OCI-LY1 (cell line): ENCODE results near the gene ATP6V0A1.

Source experiments
- H2AFZ ChIP-seq: fragments of 200-600 bp; sonication (generic), shearing (Covaris generic); 2 replicates; pipeline ENCODE4 v1.6.0; 2014; ENCODE audit warnings: antibody characterized with exemption, mild to moderate bottlenecking, low read length
- H3F3A ChIP-seq: fragments of 200-600 bp; sonication (generic), shearing (Covaris generic); 2 replicates; pipeline ENCODE4 v1.6.0; 2014; ENCODE audit warnings: mild to moderate bottlenecking, antibody characterized with exemption, low read length, moderate library complexity; ENCODE audit not compliant: insufficient read depth
- H3K27ac ChIP-seq: fragments of 200-600 bp; sonication (generic); 2 replicates; pipeline ENCODE4 v1.5.1; 2014; ENCODE audit warnings: low read length, mixed run types, mild to moderate bottlenecking, low read depth; ENCODE audit not compliant: poor library complexity, severe bottlenecking
- H3K27me3 ChIP-seq: fragments of 200-600 bp; sonication (generic); 2 replicates; pipeline ENCODE4 v1.6.0; 2014; ENCODE audit warnings: antibody characterized with exemption, mild to moderate bottlenecking, low read length, moderate library complexity; ENCODE audit not compliant: insufficient read depth
- H3K36me3 ChIP-seq: fragments of 200-600 bp; sonication (generic); 2 replicates; pipeline ENCODE4 v1.6.1; 2014; ENCODE audit warnings: mild to moderate bottlenecking, antibody characterized with exemption, low read length, moderate library complexity, mixed read lengths; ENCODE audit not compliant: insufficient read depth
- H3K4me1 ChIP-seq: fragments of 200-600 bp; sonication (generic); 2 replicates; pipeline ENCODE4 v1.5.1; 2014; ENCODE audit warnings: mild to moderate bottlenecking, low read length, moderate library complexity; ENCODE audit not compliant: insufficient read depth, severe bottlenecking
- H3K4me2 ChIP-seq: fragments of 200-600 bp; sonication (generic), shearing (Covaris generic); 2 replicates; pipeline ENCODE4 v1.6.1; 2014; ENCODE audit warnings: low read length
- H3K4me3 ChIP-seq: fragments of 200-600 bp; sonication (generic); 2 replicates; pipeline ENCODE4 v1.5.1; 2014; ENCODE audit warnings: low read length, low read depth, mild to moderate bottlenecking, mixed read lengths; ENCODE audit not compliant: poor library complexity, severe bottlenecking
- H3K79me2 ChIP-seq: fragments of 200-600 bp; shearing (Covaris generic); 2 replicates; pipeline ENCODE4 v1.6.1; 2016; ENCODE audit warnings: mixed run types, low read length, mixed read lengths; ENCODE audit not compliant: insufficient read depth
- H3K9ac ChIP-seq: fragments of 200-600 bp; sonication (generic), shearing (Covaris generic); 2 replicates; pipeline ENCODE4 v1.6.1; 2014; ENCODE audit warnings: mild to moderate bottlenecking, low read length, mixed read lengths
- H3K9me2 ChIP-seq: fragments of 200-600 bp; sonication (generic), shearing (Covaris generic); 2 replicates; pipeline ENCODE4 v1.6.1; 2014; ENCODE audit warnings: low read depth, mild to moderate bottlenecking, low read length, mixed read lengths
- H3K9me3 ChIP-seq: fragments of 200-600 bp; shearing (Covaris generic); 2 replicates; pipeline ENCODE4 v1.6.1; 2014; ENCODE audit warnings: low read length, mixed read lengths
- H4K20me1 ChIP-seq: fragments of 200-600 bp; sonication (generic), shearing (Covaris generic); 2 replicates; pipeline ENCODE4 v1.6.0; 2016; ENCODE audit warnings: mild to moderate bottlenecking, low read length; ENCODE audit not compliant: insufficient read depth
- EZH2 ChIP-seq: fragments of 200-600 bp; sonication (generic), shearing (Covaris generic); IDR thresholded peaks from 2 replicates; pipeline ENCODE4 v1.8.0; 2017; ENCODE audit warnings: borderline replicate concordance, mixed run types, mild to moderate bottlenecking, antibody characterized with exemption, low read length, moderate library complexity, mixed read lengths
- TF ChIP-seq, protein P1 (sequence below): fragments of 200-600 bp; sonication (generic), shearing (Covaris generic); IDR thresholded peaks from 2 replicates; pipeline ENCODE4 v1.5.1; 2017; ENCODE audit warnings: mild to moderate bottlenecking, antibody characterized with exemption, low read length, moderate library complexity, mixed read lengths

The ATP6V0A1 gene

DNA sequence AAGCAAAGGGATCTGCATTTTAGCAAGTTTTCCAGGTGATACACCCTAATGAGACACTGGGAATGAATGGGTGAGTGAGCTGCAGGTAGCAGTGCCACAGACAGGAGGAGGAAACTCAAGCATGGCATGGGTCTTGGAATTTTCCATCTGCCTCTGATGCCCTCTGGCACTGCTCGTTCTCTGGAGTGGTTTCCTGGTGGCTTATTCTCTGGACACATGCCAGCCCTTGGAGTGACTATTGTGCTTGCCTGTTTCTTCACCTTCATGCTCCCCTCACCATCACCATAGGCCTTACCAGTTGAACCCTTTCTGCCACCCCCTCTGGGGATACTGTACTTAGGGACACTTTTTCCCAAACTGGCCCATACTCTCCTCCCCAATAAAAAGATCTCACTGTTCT lies 104.9 kb downstream of the ATP6V0A1 start:
- Histone ChIP-seq H3K4me3 (peak overlapping the region; percentile 96), H3K79me2 (no peaks in the 10 kb centered on the region), H3F3A (no peaks in the 10 kb centered on the region; the same call in 1 of the 2 replicates), H3K36me3 (peaks cover 31% of the 10 kb centered on the region), H3K9ac (peak overlapping the region; percentile 93; the same call in 1 of the 2 replicates), H3K4me2 (peak overlapping the region; percentile 87), H3K27me3 (no peaks in the 10 kb centered on the region), H3K4me1 (peaks cover 46% of the 10 kb centered on the region), H3K9me2 (no peaks in the 10 kb centered on the region), H2AFZ (no peak overlapping the region), H3K27ac (no peak overlapping the region), H3K9me3 (no peaks in the 10 kb centered on the region), H4K20me1 (no peaks in the 10 kb centered on the region)
- TF ChIP-seq EZH2 = no peak
- TF ChIP-seq, protein P1, sequence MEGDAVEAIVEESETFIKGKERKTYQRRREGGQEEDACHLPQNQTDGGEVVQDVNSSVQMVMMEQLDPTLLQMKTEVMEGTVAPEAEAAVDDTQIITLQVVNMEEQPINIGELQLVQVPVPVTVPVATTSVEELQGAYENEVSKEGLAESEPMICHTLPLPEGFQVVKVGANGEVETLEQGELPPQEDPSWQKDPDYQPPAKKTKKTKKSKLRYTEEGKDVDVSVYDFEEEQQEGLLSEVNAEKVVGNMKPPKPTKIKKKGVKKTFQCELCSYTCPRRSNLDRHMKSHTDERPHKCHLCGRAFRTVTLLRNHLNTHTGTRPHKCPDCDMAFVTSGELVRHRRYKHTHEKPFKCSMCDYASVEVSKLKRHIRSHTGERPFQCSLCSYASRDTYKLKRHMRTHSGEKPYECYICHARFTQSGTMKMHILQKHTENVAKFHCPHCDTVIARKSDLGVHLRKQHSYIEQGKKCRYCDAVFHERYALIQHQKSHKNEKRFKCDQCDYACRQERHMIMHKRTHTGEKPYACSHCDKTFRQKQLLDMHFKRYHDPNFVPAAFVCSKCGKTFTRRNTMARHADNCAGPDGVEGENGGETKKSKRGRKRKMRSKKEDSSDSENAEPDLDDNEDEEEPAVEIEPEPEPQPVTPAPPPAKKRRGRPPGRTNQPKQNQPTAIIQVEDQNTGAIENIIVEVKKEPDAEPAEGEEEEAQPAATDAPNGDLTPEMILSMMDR = no peak

DNA sequence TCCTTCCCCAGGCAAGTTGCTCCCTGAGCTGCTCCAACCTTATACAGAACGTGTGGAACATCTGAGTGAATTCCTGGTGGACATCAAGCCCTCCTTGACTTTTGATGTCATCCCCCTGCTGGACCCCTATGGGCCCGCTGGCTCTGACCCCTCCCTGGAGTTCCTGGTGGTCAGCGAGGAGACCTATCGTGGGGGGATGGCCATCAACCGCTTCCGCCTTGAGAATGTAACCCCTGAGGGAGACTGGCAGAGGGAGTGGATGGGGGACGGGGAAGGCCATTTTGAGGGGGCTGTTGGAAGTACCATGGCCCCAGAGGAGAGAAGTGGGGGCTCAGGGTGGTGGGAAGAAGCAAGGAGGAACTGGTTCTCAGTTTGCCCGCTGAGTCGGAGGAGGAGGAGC lies 105.3 kb downstream of the ATP6V0A1 start:
- no peaks in the 10 kb centered on the region for H3K9me2 ChIP-seq
- no peak for TF ChIP-seq EZH2
- TF ChIP-seq, protein P1 = no peak
- no peak overlapping the region for H3K4me3 ChIP-seq
- no peak overlapping the region for H3K27ac ChIP-seq
- peaks cover 48% of the 10 kb centered on the region for H3K4me1 ChIP-seq
- H3F3A ChIP-seq = no peaks in the 10 kb centered on the region; the same call in 1 of the 2 replicates
- no peaks in the 10 kb centered on the region for H3K79me2 ChIP-seq
- H3K36me3 ChIP-seq = peaks cover 35% of the 10 kb centered on the region
- no peak overlapping the region; the same call in 1 of the 2 replicates for H3K9ac ChIP-seq
- no peaks in the 10 kb centered on the region for H3K27me3 ChIP-seq
- H2AFZ ChIP-seq = no peak overlapping the region
- H4K20me1 ChIP-seq = no peaks in the 10 kb centered on the region
- H3K4me2 ChIP-seq = peak overlapping the region; percentile 87
- no peaks in the 10 kb centered on the region for H3K9me3 ChIP-seq

DNA sequence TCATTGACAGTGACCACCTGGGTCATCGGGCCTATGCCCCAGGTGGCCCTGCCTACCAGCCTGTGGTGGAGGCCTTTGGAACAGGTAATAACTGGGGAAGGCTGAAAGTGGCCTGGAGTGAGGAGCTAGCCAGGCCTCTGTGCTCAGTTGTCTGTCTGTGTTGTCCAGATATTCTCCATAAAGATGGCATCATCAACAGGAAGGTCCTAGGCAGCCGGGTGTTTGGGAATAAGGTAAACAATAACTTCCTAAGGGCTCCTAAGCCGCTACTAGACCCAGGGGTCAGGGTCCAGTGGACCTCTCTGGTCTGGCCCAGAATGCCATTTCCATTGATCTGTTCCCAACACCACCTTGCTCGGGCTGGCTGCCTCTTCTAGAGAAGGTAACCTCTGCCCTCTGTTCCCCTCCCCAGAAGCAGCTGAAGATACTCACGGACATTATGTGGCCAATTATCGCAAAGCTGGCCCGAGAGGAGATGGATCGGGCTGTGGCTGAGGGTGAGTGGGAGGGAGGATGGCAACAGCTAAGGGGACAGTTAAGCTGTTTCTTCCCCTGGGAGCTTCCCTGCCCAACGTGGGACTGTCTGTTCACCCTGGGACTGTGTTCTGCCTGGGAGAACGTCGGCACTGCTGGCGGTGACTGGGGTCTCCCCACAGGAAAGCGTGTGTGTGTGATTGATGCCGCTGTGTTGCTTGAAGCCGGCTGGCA lies 106.3 kb downstream of the ATP6V0A1 start:
- H3K27me3 ChIP-seq = no peaks in the 10 kb centered on the region
- H3K27ac ChIP-seq = no peak overlapping the region
- no peak overlapping the region for H2AFZ ChIP-seq
- H3K9me2 ChIP-seq = no peaks in the 10 kb centered on the region
- TF ChIP-seq, protein P1 = no peak
- no peak for TF ChIP-seq EZH2
- no peaks in the 10 kb centered on the region for H3K9me3 ChIP-seq
- no peak overlapping the region for H3K9ac ChIP-seq
- H3K36me3 ChIP-seq = peaks cover 46% of the 10 kb centered on the region
- H3K4me1 ChIP-seq = peaks cover 48% of the 10 kb centered on the region
- H3K79me2 ChIP-seq = no peaks in the 10 kb centered on the region
- no peaks in the 10 kb centered on the region; the same call in 1 of the 2 replicates for H3F3A ChIP-seq
- H3K4me2 ChIP-seq = no peak overlapping the region
- no peaks in the 10 kb centered on the region for H4K20me1 ChIP-seq
- H3K4me3 ChIP-seq = no peak overlapping the region
